Muscle of arm (tissue), 12 donors: ENCODE results near the gene PFKL. TPM values are rescaled to one million over a fixed set of nuclear protein-coding genes. Genes with fewer than 3 reads are reported as not detected.
"Not testable (repeated sequence)": the region's sequence is repeated elsewhere in the genome, so short reads cannot be mapped to it uniquely, and the experiment has no call there.

Experiments
- DNase-seq: peaks from one replicate; pipeline ENCODE4 v3.0.0-alpha.2; 2013
- polyA plus RNA-seq, 12 donors: library from polyadenylated mRNA; unstranded; fragments of 120-200 nt; gene quantifications; one replicate each; pipeline ENCODE4 v1.2.1, GENCODE V29; 2013; ENCODE audit not compliant: insufficient read length in 12 of 12

PFKL gene
- polyA plus RNA-seq, 12 donors: 38.5 to 85.1 (median 52.2) TPM; not detected in 1

DNA sequence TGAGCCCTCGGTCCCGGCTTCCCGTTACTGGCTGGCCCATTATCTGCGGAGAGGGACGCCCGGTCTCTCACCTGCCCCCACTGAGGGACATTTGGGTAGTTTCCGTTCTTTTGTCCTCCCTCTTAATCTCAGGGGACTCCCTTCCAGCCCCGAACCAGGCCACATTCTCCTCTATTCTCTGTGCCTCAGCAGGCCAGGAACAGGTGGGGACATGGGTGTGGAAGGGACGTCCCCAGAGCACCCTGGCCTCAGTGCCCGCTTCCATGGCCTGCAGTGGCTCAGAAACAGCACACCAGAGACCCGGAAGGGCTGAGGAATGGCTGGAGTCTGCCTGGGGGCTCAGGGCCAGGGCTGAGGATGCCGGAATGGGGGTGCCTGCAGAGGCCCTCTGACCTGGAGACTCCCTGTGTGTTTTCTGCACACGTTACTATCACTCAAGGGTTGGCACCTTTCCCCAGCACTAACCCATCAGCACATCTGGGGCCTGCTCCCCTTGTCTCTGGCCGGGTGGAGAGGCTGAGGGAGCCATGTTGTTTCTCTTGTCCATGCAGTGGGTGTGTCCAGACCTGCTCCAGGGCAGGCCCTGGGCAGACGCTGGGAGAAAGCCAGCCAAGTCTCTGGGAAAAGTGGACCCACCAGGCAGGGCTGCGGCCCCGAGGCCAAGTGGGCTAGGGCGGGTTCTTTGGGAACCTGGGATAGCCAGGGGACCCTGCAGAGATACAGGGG, 28.1 kb upstream of the PFKL start:
- DNase-seq: no peak

DNA sequence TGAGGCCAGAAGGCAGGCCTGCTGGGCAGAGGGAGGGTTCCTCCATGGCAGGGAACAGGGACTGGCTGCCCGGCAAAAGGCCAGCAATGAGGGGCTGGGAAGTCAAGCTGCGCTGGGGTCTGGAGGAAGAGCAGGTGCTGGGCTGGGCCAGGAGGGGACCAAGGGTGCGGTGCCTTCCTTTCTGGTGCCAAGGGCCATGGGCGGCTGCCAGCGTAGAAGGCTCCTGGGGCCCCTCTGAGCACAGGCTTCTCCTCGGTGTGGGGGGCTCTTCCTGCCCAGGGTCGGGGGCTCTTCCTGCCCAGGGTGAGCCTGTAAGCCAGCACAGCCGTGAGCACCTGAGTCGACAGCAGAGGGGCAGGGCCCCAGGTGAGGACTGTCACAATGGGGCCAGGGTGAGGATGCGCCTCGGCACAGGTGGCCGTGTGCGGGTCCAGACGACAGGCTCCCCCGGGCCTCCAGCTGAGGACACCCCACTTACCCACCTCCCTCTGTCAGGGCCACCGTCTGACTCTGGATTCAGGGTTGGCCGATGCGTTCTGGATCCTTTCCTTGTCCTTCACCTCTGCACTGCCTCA, 27.5 kb upstream of the PFKL start:
- DNase-seq: no peak

DNA sequence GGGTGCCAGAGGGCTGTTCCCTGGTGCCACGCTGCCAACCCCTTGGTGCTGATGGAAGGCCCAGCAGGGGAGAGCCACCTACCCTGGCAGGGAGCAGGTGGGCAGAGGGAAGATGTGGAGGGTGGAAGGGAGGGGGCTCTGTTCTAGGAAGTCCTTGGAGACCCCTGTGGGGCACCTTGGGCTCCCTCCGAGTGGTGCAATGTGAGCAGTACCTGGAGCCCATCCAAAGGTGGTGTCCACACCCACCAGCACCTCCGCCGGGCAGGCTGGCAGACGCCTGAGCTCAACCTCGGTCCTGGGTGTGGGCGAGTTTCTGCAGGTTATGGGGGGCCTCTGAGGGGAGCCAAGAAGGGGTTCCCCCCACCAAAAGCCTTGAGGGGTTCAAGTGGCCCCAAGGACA, 26.8 kb upstream of the PFKL start:
- no peak for DNase-seq

- no peak for DNase-seq
Observed at GRCh38 chr21:44275041-44275440, 24.8 kb upstream of the PFKL start.

DNA sequence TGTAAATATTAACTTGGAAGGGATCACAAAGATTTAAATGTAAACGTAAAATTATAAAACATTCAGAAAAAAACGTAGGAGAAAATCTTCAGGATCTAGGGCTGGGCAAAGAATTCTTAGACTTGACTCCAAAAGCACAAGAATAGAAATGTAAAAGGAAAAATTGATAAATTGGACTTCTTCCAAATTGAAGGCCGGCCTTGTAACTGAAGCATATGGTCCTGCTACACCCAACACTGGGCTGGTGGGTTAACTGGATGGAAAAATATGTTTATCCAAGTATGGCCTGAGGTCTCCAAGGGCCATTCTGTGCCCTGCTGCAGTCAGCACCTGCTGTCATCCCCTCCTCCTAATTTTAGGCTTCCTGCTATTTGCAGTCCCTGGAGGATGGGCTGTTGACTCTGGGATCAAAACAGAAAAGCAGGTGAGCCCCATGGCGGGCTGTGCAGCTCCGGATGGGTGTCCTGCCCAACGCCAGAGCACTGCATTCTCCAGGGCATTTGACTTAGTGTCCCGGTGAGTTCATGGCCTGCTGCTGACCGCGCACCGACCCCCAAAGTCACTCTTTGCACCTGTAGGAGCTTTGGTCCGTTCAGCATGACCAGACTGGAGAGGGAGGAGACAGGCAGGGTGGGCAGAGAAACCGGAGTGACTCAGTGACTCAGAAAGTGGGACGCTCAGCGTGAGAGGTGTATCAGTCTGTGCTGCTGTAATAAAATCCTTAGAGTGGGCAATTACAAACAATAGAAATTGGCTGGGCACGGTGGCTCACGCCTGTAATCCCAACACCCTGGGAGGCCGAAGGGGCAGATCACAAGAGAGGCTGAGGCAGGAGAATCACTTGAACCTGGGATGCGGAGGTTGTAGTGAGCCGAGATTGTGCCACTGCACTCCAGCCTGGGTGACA, 20.2 kb upstream of the PFKL start:
- no peak for DNase-seq

DNA sequence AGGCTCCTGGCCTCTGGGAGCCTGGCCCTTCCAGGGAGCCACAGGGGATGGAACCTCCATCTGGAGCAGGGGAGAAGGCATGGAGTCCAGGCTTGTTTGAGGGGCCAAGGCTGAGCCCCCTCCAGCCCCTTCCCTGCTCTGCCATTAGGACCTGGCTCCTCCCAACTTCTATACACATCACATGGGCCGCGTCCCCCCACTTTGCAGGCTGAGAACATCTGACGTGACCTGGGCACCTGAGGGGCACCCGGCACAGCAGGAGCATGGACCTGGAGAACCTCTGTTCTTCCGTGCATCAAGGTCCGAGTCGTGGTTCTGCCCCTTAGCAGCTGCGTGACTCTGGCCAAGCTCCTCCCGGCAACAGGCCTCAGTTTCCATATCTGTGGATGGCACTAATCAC, 18.1 kb upstream of the PFKL start:
- no peak for DNase-seq

- DNase-seq: no peak
Observed at GRCh38 chr21:44282370-44282769, 17.5 kb upstream of the PFKL start.

DNA sequence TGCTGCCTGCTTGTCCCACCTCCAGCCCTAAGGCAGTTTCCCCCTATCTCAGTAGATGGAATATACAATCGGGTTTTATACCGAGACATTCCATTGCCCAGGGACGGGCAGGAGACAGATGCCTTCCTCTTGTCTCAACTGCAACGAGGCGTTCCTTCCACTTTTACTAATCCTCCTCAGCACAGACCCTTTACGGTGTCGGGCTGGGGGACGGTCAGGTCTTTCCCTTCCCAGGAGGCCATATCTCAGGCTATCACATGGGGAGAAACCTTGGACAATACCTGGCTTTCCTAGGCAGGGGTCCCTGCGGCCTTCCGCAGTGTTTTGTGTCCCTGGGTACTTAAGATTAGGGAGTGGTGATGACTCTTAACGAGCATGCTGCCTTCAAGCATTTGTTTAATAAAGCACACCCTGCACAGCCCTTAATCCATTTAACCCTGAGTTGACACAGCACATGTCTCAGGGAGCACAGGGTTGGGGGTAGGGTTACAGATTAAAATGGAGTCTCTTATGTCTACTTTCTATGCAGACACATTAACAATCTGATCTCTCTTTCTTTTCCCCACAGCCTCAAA, 16.6 kb upstream of the PFKL start:
- DNase-seq: not testable (repeated sequence)

DNA sequence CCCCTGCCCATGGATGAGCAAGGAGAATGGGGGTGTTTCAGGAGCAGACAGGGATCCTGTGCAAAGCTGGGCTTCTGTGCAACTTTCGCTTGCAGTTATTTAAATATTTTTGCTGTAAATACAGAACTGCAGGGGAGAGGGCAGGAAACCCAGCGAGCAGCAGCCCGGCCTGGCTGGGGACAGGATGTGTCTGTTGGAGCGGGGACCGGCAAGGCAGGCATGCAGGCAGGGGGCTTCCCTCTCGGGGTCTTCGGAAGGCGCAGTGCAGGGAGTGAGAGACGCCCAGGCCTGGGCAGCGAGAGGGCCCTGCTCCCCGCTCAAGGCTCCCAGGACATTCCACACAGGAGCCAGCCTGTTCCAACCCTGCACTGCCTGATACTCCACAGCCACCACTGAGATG, 15.9 kb upstream of the PFKL start:
- no peak for DNase-seq

GRCh38 chr21:44285138-44285992, 14.5 kb upstream of the PFKL start, which contains the start of gene AIRE:
Gene AIRE, plus strand, starts transcription at chr21:44285876. Its CDS starts 131 bp downstream, at chr21:44286007.
- no peak for DNase-seq

DNA sequence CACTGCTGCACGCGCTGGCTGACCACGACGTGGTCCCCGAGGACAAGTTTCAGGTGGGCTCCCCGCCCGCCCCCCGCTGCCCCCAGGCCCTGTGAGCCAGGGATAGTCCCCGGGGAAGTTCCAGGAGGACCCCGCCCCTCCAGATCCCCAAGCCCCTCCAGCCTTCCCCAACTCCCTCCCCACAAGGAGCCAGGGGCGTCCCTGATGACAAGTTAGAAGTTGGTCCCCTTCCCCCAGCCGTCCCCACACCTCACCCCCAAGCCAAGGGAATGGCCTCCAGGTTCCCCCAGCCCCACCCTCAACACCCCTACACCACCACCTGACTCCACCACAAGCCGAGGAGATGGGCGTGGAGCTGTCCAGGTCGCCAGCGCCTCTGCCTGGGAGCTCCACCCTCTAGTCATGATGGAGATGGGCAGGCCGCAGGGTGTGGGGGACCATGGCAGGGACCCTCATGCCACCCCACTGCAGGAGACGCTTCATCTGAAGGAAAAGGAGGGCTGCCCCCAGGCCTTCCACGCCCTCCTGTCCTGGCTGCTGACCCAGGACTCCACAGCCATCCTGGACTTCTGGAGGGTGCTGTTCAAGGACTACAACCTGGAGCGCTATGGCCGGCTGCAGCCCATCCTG, 13.7 kb upstream of the PFKL start:
- no peak for DNase-seq

- DNase-seq: no peak
Observed at GRCh38 chr21:44286716-44287632, 12.9 kb upstream of the PFKL start.

DNA sequence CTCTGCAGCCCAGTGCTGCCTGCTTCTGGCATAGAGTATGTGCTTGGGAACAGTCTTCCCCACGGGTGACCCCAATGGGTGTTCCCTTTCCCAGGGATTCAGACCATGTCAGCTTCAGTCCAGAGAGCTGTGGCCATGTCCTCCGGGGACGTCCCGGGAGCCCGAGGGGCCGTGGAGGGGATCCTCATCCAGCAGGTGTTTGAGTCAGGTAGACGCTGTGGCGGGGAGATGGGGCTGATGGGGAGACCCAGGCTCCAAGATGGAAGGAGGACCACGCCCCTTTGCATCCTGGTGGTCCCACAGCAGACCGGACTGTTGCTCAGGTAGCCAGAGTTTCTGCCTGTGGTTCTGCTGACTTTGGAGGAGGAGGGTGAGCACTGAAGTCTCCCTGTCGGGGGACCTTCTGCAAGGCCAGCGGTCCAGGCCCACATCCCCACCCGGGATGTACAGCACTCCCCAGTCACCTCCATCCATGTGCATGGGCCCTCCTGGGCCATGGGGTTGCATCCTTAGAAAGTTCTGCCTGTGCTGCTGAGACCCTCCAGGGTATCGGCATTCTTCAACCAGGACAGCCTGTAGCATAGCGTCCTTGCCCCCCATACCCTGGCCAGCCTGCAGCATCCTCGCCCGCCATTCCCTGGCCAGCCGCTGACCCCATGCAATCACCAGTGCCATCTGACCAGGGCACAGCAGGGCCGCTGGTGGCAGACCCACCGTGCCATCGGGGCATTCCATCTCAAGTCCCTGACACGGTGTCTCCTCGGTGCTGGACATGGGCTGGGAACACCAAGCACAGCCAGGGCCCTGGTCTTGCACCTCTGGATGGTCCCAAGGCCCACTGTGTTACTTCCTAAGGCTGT, 11.4 kb upstream of the PFKL start:
- no peak for DNase-seq

DNA sequence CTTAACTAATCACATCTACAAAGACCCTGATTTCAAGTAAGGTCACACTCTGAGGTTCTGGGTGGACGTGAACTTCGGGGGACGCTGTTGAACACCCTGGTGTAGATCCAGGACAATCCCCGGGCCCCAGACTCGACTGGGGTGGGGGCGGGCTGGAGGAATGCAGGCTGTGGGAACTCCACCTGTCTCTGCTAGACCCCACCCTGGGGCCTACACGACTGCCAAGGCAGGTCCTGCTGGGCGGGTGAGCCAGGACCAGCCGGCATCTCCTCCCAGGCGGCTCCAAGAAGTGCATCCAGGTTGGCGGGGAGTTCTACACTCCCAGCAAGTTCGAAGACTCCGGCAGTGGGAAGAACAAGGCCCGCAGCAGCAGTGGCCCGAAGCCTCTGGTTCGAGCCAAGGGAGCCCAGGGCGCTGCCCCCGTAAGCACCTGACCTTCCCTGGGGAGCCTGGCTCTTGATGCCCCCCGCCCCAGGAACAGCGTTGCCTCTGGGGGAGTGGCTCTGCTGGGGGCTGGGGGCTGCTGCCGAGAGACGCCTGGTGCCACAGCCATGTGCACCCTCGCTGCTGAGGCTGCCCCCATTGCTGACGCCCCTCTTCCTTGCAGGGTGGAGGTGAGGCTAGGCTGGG, 10.4 kb upstream of the PFKL start:
- no peak for DNase-seq

DNA sequence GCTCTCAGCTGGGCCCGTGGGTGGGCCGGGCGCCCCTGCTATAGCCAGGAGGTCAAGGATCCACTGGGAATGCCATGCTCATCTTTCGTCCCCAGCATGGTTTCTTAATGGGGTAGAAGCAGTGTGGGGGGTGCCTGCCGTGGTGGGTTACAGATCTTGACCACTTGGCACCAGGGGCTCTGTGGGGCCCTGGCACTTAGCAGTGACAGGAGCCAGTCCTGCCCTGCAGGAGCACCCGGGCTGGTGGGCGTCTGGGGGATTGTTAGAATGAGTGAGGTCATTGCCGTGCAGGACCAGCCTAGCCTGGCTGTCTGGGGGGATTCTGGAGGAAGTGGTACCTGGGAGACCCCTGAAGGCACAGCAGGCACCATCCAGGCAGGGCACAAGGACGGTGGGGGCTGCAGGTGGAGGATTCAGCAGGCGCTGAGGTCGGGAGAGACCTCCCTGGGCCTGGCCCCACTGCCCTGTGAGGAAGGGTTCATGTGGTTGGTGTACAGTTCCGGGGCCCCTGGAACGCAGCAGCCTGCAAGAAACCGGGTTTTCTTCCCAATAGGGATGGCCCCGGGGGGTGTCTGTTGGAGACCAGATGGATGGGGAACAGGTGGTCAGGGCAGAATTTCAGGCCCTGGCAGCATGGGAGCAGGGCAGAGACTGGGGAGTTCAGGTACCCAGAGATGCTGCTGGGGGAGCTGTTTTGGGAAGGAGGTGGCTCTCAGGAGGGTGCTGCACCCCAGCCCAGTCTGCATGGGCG, 9.4 kb upstream of the PFKL start:
- no peak for DNase-seq

DNA sequence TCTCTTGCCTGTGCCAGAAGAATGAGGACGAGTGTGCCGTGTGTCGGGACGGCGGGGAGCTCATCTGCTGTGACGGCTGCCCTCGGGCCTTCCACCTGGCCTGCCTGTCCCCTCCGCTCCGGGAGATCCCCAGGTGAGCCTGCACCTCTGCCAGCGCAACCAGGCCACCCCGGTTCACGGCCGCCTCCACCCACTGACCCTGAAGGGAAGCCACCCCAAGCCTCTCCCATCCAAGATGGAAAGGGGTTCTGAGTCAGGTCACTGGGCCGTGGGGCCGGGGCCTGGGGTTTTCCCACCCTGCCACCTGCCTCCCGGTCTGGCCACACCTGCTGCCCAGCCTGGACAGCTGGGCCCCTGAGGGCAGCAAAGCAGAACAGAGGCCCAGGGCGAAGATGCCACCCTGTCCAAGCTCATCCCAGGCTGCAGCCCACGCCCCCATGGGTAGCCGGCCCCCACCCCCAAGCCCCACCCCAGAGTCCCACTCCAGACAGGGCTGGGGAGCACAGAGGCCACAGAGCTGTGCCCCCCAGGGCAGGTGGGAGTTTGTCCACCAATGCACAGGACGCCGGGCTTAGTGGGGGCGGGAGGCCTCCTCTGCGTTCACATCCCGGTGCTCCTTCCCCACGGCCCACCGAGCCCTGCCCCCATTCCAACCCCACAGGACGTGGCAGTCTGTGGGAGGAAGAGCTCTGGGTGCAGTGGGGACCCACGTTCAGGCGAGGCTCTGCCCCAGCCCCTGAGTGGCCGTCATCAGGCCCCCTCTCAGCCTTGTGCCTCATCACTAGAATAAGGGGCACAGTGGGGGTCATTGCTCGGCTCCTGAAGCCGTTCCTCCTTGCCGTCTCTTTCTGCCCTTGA, 8.5 kb upstream of the PFKL start:
- DNase-seq: no peak
